GM18951 (cell line): Measurements from ENCODE around the gene FYB1.

ENCODE experiments used
- POLR2A ChIP-seq: IDR thresholded peaks from 4 replicates; pipeline ENCODE4 v1.6.1; 2011; ENCODE audit warnings: mild to moderate bottlenecking; ENCODE audit not compliant: insufficient read length, insufficient read depth; ENCODE audit errors: extremely low read depth
- in situ Hi-C: fragments of 300-500 bp; cut with MboI; formaldehyde crosslinking; loops from one replicate; pipeline ENCODE4 v1.12.0; 2022; ENCODE audit warnings: low sequenced_read_pairs, mixed read lengths, inconsistent platforms; ENCODE audit not compliant: unreplicated experiment

FYB1 gene, protein sequence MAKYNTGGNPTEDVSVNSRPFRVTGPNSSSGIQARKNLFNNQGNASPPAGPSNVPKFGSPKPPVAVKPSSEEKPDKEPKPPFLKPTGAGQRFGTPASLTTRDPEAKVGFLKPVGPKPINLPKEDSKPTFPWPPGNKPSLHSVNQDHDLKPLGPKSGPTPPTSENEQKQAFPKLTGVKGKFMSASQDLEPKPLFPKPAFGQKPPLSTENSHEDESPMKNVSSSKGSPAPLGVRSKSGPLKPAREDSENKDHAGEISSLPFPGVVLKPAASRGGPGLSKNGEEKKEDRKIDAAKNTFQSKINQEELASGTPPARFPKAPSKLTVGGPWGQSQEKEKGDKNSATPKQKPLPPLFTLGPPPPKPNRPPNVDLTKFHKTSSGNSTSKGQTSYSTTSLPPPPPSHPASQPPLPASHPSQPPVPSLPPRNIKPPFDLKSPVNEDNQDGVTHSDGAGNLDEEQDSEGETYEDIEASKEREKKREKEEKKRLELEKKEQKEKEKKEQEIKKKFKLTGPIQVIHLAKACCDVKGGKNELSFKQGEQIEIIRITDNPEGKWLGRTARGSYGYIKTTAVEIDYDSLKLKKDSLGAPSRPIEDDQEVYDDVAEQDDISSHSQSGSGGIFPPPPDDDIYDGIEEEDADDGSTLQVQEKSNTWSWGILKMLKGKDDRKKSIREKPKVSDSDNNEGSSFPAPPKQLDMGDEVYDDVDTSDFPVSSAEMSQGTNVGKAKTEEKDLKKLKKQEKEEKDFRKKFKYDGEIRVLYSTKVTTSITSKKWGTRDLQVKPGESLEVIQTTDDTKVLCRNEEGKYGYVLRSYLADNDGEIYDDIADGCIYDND

DNA sequence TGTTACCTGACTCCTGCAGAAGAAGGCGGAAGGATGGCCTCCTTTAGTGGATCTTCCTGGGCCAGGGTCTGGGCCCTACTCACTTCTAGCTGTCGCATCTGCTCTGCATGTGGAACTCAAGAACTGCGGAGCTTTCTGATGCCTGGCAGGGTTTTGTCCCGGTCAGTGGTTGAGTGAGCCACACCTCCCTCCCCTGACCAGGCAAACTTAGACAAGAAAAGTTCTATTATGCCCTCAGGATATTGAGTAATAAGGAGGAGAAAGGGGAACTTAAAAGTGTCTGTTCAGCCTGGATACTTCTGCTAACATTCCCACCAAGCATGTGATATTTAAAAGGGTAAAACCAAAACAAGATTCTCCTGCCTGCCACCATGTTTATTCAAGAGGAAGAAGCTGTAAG, at the start of gene FYB1:
TSS of gene FYB1 (minus strand) at position 127 of the 400 bp plus-strand sequence. CDS start 16,603 bp downstream, outside the sequence.
- in situ Hi-C loops, result loop anchor here (10.0 kb wide), 1 partner anchor 45 kb away; no protein-coding TSS in a partner anchor
- no peak for TF ChIP-seq POLR2A

DNA sequence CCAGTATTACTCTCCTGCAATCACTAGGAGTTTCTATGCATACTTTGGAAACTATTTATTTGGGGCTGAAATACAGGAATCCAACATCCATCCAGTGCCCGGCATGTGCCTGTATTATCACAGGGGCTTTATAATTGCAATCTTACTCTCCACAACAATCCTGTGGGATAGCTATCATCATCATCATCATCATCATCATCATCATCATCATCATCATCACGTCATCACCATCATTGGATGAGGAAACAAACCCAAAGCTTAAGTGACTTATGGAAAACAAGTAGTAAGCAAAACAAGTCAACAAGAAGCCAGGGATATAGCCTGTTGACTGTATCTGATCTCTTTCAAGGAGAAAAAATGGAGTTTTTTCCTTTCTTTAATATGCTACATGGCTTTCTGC, 47.8 kb upstream of the FYB1 start:
- in situ Hi-C loops, result loop anchor here (10.0 kb wide), 1 partner anchor 52 kb away; the partner anchor contains the start of gene FYB1
- no peak for TF ChIP-seq POLR2A

DNA sequence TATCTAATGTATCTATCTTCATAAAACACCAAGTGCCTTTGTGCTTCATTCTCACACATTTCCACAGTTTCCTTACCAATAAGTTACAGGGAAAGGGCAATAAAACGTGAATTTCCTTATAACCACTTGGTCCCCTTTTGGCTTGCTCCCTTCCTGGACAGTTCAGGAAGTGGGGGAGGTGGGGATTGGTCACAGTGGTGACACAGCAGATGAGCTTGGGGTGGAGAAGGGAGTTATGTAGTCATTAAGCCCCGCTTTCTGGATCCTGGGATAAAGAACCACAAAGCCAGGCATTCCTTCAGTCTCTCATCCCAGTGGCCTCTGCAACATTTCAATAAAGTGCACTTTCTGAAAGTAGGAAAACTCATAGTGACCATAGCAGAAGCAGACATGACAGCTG, 47.1 kb upstream of the FYB1 start:
- no peak for TF ChIP-seq POLR2A
- in situ Hi-C loops, result loop anchor here (10.0 kb wide), 1 partner anchor 52 kb away; the partner anchor contains the start of gene FYB1

DNA sequence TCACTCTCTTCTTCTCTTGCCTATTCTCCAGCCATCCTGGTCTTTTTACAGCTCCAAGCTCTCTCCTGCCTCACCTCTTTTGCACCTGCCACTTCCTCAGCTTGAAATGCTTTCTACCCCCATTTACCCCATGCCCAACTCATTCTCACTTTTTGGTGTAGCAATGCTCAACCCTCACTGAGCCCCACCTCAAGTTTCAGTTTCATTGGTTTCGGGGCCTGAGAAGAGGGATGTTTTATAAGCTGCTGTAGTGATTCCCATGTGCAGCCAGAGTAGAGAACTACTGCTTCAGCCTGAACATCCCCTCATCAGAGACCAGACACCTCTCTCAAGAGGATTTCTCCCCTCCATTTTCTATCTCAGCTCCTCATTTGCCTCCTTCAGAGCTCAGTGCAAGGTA, 45.2 kb upstream of the FYB1 start:
- in situ Hi-C loops, result loop anchor here (10.0 kb wide), 1 partner anchor 50 kb away; the partner anchor contains the start of gene FYB1
- TF ChIP-seq POLR2A, result no peak

DNA sequence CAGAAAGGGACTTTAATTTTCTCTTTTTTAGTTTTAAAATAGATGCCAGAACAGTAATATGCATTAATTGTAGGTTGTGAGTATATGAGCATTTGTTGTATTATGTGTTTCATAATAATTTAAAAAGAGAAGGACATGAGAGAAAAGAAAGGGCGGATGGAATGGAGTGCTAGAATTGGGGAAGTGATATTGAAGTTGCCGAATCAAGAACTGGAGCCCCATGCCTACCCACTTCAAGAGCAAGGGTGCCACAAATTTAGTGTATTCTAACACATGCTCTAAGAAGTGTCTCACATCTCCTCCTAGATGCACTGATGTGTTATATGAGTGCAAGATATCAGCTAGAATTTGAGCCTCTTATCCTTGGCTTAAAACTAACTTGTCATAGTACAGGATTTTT, 43.6 kb upstream of the FYB1 start:
- in situ Hi-C loops, result loop anchor here (10.0 kb wide), 1 partner anchor 48 kb away; the partner anchor contains the start of gene FYB1
- no peak for TF ChIP-seq POLR2A

DNA sequence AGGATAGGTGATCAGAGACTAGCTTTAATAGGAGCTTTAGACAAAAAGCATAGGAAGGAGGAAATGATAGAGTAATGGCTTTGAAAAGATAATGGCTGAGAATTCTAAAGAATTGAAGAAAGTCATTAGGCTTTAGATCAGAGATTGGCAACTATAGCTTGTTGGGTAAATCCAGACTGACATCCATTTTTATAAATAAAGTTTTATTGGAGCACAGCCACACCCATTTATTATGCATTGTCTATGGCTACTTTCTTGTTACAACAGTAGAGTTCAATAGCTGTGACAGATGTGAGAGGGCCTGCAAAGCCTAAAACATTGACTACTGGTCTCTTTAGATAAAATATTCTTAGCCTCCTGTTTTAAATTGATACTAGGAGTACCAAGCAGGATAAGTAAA, 40.7 kb upstream of the FYB1 start:
- TF ChIP-seq POLR2A, result no peak
- in situ Hi-C loops, result loop anchor here (10.0 kb wide), 1 partner anchor 45 kb away; the partner anchor contains the start of gene FYB1

DNA sequence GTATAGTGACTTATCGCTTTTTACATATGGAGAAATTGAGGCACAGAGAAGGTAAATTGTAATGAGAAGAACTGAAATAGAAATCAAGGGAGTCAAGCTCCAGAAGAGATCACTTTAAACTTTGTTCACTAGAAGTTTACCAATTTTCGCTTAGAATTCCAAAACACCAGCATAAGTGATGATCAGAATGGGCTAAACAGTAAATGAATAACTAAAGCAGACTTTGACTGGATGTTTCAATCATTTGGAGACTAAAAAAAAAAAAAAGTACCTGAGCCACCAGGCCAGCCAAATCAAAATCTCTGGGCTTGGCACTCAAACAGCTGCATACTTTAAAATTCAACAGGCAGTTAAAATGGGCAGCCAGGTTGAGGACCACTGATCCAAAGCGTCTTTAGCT, 38.2 kb upstream of the FYB1 start:
- in situ Hi-C loops, result no loop called here
- no peak for TF ChIP-seq POLR2A

DNA sequence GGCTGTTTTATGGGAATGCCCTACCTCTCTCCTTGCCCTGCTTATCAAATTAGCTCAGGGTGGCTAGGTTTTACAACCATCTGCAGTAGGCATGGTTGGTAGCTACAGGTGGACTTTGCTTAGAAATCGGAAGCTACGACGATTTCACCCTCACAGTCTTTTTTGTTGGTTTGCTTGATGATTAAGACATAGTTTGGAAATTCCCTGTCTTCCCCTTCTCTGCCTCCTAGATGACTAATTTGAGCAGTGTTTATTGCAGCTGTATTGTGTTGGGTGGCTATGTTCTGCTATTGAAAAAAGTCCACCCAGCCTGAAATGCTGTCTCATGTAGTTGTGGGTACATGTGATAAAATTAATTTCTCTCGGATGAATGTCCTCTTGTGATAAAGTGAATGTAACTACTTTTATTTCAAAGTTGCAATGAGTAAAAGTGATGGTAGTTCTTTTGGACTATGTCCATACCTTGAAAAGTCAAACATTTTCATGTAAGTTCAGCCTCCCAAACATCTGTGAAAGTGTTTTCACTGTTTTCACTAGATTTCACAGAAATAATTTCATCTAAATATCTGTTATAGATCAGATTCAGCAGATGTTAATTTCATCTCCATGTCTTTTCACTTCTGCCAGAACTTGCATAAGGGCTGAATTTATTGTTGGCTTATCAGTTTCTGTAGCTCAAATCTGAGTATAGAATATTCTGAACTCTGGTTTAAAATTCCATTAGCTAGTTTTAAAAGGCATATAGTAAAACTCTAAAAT, 37.3 kb upstream of the FYB1 start:
- no peak for TF ChIP-seq POLR2A
- in situ Hi-C loops, result no loop called here

DNA sequence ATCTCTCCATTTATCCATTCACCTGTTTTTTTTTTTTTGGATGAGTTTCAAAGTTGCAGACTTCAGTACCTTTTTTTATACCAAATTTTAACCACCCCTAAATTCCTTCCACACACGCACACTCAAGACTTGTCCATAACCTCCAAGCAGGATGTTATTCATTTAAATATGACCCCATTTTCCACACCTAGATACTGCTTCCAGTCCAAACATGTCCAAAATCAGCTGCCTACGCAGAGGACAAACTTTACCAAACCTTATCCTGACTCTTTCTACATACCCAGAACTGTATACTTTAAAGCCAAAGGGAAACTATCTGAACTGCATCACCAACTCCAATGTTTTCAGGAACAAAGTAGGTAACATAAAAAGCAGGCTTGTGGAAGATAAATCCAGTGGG, 36.0 kb upstream of the FYB1 start:
- no peak for TF ChIP-seq POLR2A
- in situ Hi-C loops, result no loop called here

DNA sequence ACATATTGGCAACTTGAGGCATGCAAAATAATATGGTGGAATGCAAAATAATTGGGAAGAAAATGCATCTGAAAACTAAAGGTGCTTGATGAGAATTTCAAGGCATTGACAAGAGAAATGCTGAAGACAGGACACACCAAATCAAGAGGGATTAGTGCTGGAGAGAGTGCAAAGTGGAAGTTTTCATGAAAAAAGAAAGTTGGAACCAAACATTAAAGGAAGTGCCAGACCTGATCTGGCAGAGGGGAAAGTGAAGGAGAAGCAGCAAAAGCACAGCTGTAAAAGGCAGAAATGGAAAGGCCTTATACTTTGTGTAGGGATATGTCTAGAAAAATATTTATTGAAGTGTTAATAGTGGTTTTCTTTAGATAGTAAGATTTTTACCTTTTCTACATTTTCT, 35.3 kb upstream of the FYB1 start:
- in situ Hi-C loops, result no loop called here
- no peak for TF ChIP-seq POLR2A

DNA sequence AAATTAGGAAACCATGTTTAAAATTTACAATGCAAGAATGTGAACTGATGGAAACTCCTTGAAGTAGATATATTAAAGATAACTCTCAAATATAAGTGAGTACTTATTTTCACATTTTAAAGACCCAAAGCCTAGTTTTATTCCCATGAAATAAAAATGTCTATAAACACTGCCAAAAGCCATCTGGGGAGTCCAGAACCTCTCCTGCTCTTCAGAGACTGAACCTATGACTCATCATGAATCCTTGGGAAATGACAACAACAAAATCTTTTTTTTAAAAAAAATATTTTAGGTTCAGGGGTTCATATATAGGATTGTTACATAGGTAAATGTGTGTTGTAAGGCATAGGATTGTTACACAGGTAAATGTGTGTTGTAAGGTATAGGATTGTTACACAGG, 33.8 kb upstream of the FYB1 start:
- no peak for TF ChIP-seq POLR2A
- in situ Hi-C loops, result no loop called here

DNA sequence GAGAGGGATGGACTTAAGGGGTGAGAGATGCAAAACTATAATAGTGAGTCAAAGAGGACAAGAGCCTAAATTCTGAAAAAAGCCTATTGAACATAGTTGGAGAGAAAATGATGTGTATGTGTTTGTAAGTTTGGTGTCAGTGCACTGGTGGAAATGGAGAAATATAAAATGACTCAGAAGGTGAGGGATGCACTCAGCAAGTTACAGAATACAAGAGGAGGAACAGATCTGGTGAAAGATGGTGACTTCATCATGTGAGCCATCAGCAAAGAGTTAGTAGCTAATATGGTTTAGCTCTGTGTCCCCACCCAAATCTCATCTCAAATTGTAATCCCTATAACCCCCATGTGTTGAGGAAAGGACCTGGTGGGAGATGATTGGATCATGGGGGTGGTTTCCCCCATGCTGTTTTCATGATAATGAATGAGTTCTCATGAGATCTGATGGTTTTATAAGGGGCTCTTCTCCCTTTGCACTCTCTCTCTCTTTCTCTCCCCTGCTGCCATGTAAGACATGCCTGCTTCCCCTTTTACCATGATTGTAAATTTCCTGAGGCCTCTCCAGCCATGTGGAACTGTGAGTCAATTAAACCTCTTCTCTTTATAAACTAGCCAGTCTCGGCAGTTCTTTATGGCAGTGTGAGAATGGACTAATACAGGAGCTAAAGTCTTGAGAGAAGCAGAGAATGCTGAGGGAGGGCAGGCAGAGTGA, 30.4 kb upstream of the FYB1 start:
- in situ Hi-C loops, result no loop called here
- no peak for TF ChIP-seq POLR2A
